Measurements from ENCODE around the gene DHRSX.
"Not testable (repeated sequence)": the region's sequence is repeated elsewhere in the genome, so short reads cannot be mapped to it uniquely, and the experiment has no call there.

DHRSX gene

DNA sequence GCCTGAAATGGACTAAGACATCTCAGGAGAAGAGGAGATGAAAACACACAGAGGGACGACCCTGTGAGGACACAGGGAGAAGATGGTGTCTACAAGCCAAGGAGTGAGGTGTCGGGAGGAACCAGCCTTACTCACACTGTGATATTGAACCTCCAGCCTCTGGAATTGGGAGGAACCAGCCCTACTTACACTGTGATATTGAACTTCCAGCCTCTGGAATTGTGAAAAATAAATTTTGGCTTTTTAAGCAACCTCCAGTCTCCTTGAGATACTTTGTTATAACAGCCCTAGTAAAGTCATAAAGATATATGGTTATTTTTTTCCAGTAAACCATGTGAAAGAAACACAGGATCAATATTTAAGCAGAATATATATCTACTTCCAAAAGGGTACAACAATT lies 76.5 kb downstream of the DHRSX start:
- no peak for DNase-seq (ENCODE audit: low spot score)

DNA sequence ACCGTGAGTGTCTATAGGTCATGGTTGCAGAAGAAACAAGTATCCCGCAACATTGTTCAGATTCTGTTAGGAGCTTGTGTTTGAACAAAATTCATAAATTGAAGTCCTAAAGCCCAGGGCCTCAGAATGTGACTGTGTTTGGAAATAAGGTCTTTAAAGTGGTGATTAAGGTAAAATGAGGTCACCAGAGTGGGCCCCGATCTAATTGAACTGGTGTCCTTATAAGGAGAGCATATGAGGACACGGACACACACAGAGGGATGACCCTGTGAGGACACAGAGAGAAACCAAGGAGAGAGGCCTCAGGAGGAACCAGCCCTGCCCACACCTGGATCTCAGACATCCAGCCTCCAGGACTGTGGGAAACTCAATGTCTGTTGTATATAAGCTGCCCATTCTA lies 76.9 kb downstream of the DHRSX start:
- no peak for DNase-seq (ENCODE audit: low spot score)

DNA sequence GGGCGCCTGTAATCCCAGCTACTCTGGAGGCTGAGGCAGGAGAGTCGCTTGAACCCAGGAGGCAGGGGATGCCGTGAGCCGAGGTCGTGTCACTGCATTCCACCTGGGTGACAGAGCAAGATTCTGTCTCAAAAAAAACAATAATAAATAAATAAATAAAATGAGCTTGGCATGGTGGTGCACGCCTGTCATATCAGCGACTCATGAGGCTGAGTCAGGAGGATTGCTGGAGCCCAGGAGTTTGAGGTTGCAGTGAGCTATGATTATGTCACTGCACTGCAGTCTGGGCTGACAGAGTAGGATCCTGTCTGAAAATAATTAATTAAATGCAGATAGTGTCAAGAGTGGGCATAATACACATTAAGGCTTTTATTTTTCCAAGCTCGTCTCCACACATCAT lies 77.5 kb downstream of the DHRSX start:
- no peak for DNase-seq (ENCODE audit: low spot score)

DNA sequence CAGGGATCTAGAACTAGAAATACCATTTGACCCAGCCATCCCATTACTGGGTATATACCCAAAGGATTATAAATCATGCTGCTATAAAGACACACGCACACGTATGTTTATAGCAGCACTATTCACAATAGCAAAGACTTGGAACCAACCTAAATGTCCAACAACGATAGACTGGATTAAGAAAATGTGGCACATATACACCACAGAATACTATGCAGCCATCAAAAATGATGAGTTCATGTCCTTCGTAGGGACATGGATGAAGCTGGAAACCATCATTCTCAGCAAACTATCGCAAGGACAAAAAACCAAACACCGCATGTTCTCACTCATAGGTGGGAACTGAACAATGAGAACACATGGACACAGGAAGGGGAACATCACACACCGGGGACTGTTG lies 81.4 kb downstream of the DHRSX start:
- not testable (repeated sequence) for DNase-seq (ENCODE audit: low spot score)

DNA sequence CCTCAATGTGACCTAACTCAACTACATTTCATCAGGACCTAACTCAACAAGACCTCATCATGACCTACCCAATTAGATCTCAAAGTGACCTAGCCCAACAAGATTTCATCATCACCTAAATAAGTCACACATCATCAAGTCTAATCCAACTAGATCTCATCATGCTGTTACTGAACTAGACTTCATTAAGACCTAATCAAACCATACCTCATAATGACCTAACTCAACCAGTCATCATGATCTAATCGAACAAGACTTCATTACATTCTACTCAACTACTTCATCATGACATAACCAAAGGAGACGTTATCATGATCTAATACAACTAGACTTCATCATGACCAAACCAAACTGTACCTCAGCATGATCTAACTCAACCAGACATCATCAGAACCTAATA lies 82.8 kb downstream of the DHRSX start:
- DNase-seq (ENCODE audit: low spot score) = no peak

DNA sequence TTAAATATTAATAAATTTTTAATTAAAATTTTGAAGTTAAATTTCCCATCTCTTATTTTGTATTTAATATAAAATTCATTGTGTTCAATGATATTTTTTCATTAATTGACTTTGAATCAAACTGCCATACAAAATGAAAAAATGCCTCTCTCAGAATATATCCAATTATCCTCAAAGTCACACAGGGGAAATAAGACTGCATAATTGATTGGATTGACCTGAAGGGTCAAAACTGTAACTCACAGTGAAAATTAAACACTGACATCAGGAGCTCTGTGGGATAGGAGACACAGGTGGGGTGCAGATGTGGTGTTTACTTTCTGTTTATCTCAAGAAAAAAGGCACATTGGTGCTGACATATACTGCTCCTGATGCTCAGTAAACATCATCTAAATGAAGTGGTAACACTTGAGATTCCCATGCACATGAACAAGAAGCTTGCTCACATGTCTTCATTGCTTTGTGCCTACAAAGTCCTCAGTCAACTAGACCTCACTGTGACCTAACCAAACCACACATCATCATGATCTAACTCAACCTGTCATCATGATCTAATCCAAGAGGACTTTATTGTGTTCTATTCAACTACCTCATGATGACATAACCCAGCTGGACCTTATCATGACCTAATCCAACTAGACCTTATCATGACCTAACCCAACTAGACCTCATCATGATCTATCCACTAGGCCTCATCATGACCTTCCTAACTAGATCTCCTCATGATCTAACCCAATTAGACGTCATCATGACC lies 83.7 kb downstream of the DHRSX start:
- no peak for DNase-seq (ENCODE audit: low spot score)

DNA sequence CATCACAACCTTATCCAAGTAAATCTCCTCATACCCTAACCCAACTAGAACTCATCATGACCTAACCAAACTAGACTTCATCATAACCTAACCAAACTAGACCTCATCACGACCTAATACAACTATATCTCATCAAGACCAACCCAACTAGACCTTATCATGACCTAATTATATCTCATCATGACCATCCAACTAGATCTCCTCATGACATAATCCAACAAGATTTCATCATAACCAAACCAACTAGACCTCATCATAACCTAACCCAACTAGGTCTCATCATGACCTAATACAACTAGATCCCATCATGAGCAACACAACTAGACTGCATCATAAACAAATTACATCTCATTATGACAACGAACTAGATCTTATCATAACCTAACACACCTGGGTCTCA lies 86.4 kb downstream of the DHRSX start:
- no peak for DNase-seq (ENCODE audit: low spot score)

DNA sequence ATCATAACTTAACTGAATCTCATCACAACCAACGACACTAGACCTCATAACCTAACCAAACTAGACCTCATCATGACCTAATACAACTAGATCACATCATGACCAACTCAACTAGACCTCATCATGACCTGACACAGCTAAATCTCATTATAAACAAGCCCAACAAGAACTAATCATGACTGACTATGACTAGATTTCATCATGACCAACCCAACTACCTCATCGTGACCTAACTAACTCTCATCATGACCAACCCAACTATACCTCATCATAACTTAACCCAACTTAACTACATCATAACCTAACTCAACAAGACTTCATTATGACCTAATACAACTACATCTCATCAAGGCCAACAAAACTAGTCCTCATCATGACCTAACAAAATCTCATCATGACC lies 86.8 kb downstream of the DHRSX start:
- no peak for DNase-seq (ENCODE audit: low spot score)

DNA sequence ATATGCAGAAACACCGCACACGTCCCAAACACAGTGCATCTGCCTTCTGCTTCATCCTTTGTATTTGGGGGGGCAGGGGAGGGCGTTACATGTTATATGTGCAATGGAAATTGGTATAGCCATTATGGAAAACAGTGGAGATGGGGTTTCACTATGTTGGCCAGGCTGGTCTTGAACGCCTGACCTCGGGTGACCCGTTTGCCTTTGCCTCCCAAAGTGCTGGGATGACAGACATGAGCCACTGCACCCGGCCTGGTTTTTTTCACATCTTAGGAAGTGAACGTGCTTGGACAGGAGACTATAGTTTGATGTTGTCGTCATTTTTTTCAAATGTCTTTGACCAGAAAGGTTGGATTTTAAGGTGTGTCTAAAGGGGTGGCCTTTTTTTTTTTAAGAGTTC lies 88.6 kb downstream of the DHRSX start:
- DNase-seq (ENCODE audit: low spot score) = no peak

DNA sequence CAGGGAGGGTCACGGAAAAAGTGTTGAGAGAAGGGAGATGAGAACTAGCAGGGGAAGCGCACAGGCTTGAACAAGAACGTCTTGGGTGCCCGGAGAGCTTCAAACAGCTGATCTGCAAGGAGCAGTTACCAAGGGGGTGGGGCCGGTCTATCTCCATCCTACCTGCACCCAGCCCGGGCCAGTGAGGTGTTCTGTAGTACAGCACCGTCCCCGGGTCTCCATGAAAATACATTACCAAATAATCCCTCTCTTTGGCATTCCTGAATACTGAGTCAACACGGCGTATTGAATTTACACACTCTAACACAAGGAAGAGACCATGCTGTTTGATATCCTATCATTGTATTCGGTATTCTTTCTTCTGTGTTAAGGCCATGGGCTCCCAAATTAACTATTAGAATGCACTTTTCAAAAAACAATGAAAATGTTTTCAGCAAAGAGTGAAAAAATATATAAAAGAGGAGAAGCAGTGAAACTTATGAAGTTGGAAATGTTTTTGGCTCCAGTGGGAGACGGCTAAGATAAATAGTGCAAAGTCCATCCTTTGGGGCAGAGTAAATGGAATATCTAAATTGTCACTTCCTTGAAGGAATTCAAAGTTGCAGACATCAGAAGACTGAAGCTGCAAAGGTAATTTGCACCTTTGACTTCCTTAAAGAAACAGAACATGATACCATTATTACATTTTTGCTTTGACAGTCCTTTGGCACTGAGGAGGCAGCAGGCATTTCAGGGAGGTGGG lies 90.3 kb downstream of the DHRSX start:
- no peak for DNase-seq (ENCODE audit: low spot score)

DNA sequence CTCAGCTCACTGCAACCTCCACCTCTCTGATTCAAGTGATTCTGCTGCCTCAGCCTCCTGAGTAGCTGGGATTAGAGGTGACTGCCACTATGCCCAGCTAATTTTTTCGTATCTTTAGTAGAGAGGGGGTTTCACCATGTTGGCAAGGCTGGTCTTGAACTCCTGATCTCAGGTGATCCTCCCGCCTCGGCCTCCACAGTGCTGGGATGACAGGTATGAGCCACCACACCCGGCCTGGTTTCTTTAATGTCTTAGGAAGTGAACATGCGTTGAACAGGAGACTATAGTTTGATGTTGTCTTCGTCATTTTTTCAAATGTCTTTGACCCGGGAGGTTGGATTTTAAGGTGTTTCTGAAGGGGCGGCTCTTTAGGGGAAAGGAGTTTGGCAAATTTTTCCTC lies 91.0 kb downstream of the DHRSX start:
- no peak for DNase-seq (ENCODE audit: low spot score)

DNA sequence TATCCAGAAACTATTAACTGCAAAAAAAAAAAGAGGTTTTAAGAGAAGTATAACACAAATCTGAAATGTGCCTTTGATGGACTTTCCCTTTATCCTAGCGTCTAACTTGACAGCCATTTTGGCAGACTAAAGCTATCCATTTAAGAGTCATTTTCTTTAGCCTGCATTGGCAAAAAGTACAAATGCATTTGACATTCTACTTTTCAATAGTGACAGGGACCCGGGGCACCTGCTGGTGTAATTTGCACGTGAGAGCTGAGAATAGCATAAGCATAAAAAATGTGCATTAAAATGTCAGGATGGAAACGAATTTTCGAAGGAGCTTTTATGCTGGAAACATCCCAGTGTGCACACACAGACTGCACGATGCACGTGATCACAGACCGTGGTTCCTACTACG lies 91.9 kb downstream of the DHRSX start:
- no peak for DNase-seq (ENCODE audit: low spot score)

DNA sequence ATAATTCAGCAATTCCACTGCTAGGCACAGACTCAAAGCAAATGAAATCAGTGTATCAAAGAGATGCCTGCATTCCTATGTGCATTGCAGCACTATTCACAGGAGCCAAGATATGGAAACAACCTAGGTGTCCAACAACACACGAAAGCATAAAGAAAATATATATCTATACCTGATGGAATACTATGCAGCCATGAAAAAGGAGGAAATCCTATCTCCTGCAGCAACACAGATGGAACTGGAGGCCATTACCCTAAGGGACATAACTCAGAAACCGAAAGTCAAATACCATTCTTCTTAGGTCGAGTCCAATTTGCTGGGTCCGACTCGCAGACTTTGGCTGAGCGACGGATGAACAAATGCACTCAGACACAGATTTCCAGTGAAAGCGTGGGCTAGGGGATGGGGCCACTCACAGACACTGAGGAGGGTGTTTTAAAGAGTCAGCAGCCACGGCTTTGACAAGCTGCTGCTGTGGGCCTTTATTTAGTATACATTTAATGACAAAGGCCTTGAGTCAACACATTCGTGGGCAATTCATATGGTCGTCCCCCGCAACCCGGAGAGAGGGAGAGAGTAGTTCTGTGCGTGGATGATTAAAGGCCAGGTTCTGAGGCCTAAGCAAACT lies 93.8 kb downstream of the DHRSX start:
- DNase-seq (ENCODE audit: low spot score) = no peak

DNA sequence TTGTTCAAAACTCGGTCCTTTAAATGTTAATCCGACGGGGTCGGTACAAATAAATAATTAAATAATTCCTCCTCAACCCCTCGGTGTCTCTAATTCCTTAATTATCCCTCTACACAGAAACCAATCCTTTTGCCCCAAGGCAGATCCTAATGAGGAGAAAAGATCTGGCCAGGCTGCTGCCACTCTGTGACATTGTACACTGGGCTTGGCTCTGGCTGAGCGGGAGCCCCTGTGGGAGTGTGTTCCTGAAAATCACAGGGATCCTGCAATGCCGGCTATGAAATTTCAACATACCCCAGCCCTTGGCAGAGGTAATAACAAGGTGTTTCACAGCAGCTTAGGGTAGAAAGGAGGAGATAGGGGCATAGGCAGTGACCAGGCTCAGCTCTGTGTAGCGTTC lies 96.0 kb downstream of the DHRSX start:
- DNase-seq (ENCODE audit: low spot score) = no peak

DNA sequence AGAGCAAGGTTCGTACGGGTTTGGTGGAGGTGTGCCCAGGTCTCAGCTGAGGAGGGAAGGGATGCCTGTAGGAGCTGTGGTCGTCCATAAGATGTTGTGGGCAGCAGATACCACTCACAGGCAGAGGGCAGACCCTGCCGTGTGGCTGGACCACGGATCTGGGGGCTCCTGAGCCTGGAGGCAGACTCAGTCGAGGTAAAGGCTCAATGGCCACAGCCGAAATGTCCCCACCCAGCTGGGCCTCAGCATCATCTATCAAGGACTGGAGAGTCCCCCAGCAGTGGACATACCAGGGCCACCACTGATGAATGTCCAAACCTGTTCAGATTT lies 98.5 kb downstream of the DHRSX start:
- no peak for DNase-seq (ENCODE audit: low spot score)

DNA sequence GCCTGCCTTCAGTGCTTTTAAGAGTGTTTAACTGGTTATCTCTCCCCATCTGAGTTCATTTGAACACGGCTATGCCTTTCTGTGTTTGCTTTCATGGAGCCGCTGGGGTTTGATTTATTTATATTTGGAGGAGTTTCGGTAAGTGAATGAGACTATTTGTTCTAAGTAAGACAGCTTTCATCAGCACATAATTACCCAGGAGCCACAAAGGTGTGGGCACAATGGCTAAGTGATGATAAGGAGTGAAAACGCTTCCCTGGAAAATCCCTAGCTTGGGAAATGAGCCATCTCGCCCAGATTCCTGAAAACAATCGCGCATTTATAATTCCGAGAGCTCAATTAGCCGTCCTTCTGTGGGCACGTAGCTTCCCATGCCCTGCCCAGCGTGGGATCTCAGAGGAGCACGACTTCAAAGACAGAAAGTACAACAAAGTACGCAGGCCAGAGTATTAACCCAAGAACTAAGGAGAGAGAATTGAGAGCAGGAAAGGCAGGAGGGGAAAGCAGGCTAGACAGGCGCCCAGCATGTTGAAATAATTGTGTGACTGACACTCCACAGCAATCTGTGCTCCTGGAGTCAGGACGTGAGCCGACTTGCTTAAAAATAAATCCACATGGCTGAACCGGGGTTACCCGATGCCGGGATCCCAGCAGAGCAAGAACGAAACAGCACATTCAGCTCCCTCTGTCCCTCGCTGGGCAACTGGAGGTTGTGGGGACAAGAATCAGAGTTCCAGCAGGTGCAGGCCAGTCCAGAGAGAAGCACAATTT lies 99.0 kb downstream of the DHRSX start:
- no peak for DNase-seq (ENCODE audit: low spot score)

DNA sequence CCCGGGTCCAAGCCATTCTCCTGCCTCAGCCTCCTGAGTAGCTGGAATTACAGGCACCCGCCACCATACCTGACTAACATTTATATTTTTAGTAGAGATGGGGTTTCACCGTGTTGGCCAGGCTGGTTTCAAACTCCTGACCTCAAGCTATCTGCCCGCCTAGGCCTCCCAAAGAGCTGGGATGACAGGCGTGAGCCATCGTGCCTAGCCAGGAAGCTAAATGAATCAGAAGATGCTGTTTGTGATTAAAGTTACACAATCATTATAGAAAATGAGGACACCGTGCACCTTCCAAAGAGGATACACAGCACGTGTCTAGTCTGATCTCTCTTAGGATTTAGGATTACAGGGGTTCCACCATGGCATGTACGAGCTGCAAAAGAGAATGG lies 99.6 kb downstream of the DHRSX start:
- no peak for DNase-seq (ENCODE audit: low spot score)

DNA sequence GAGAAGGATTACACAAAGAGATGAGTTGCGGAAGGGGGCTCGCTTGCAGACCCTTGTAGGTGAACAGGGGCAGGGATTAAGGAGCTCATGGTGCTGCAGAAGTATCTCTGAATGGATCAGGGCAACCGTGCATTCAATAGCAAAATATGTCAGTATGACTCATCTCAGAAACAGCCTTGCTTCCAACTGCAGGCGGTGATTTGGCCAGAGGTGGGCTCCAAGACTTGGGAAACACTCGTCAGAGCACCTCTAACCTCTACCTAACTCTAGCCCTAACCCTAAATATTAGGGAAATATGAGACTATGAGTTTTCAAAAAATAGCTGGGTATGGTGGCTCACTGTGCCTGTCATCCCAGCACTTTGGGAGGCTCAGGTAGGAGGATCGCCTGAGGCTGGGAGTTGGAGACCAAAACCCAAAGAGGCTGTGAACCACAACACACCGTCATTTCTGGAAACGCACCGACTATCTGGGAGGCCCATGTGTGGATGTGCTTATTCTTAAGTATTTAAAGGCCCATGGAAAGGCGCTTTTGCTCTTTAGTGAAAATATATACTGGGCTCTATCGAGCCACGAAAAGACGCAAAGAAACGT lies 102.6 kb downstream of the DHRSX start:
- no peak for DNase-seq (ENCODE audit: low spot score)

DNA sequence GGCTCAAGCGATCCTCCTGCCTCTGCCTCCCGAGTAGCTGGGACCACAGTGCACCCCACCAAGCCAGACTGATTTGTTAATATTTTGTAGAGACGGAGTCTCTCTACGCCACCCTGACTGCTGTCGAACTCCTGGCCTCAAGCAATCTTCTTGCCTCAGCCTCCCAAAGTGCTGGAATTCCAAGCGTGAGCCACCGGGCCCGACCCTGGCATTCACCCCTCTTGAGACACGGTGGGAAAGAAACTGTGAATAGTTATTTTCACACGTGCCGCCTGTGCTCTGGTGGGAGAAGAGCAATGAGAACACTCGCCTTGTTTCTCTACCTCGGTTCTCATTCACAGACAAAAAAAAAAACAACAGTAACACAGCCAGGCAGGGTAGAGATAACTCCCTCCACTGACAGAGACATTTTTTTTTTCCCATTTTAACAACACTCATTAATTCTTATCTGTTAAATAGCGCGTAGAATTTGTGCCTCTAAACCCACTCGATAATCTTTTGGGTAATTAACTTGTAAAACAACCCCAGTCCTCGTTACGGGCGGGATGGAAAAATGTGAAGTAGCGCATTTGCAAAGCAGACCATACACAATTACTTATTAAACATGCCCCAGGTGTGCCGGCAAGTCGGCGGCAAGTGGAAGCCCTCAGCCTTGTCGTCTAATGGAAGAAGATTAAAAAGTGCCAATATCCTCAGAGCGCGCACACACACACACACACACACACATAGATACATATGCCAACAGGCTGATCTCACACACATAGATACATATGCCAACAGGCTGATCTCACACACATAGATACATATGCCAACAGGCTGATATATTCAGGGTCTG lies 103.3 kb downstream of the DHRSX start:
- no peak for DNase-seq (ENCODE audit: low spot score)

DNA sequence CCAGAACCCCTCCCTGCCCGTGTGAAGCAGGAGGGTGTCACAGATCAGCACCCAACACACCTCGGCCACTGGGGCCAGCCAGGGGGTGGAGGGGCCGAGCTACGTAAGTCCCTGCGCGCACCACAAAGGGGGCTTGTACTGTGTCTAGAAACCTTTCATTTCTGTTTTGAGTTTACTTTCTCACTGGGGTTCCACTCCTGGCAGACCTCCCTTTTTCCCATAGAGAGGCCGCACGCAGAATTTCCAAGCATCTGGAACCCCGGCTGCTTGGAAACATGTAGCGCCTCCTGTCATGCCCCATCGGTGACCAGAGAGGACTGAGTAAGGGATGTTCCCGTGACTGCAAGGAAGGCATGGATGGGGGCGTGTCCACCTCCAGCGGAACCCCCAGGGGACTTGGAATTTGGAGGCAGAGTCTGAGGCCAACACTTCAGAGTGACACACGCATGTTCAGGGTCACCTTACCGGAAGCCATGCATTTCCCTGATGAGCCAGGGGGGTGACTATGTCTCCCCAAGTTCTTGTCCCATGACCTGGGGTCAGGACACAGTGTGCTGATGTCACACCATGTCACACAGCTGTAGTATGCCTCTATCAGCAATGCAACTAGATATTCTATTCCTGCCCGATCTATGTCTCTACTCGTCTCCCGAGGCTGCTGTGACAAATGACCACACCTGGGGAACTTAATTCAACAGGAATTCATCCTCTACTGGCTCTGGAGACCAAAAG lies 105.3 kb downstream of the DHRSX start:
- no peak for DNase-seq (ENCODE audit: low spot score)
